Stimulated activated CD8-positive, alpha-beta memory T cell treated with anti-CD3 and anti-CD28 coated beads, Interleukin-12 subunit alpha, Interleukin-12 subunit beta, amount 100 ng/mL, for 4 hours (primary cell): ENCODE results near the gene SIRT1.
"Not testable (repeated sequence)": the region's sequence is repeated elsewhere in the genome, so short reads cannot be mapped to it uniquely, and the experiment has no call there.

Experiments
- DNase-seq: peaks from one replicate; pipeline ENCODE4 v3.0.0-alpha.2; 2020; ENCODE audit warnings: low read depth

Gene SIRT1

DNA sequence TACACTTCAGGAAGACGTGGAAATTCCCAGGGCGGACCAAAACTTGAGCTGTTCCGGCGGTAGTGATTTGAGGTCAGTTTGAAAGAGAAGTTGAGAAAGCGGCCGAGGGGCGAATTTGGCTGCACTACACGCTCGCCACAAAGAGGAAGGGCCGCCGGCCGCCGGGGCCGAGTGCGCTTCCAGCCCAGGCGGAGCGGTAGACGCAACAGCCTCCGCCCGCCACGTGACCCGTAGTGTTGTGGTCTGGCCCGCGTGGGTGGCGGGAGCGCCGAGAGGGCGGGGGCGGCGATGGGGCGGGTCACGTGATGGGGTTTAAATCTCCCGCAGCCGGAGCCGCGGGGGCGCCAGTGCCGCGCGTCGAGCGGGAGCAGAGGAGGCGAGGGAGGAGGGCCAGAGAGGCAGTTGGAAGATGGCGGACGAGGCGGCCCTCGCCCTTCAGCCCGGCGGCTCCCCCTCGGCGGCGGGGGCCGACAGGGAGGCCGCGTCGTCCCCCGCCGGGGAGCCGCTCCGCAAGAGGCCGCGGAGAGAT is at the start of gene SIRT1:
TSS of gene SIRT1 (plus strand) at position 344 of the 529 bp plus-strand sequence. CDS start at position 410, 66 bp downstream.
- DNase-seq, result peak; percentile 95

DNA sequence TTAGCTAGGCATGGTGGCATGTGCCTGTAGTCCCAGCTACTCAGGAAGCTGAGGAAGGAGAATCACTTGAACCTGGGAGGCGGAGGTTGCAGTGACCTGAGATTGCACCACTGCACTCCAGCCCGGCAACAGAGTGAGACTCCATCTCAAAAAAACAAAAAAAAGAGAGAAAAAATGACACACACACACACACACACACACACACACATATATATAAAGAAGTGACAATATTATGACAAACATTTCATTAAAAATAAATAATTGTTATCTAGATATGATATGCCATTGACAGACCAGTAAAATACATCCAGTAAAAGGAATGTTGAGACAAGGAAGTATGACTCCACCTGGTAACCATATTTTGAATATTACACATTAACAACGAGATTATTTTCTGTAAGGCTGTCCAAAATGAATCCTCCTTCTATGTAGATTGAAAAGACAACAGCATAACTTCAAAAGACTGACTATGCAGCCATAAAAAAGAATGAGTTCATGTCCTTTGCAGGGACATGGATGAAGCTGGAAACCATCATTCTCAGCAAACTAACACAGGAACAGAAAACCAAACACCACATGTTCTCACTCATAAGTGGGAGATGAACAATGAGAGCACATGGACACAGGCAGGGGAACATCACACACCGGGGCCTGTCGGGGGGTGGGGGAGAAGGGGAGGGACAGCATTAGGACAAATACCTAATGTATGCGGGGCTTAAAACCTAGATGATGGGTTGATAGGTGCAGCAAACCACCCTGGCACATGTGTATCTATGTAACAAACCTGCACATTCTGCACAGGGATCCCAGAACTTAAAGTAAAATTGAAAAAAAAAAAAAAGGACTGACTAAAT is 48.7 kb upstream of the SIRT1 start:
- not testable (repeated sequence) for DNase-seq

DNA sequence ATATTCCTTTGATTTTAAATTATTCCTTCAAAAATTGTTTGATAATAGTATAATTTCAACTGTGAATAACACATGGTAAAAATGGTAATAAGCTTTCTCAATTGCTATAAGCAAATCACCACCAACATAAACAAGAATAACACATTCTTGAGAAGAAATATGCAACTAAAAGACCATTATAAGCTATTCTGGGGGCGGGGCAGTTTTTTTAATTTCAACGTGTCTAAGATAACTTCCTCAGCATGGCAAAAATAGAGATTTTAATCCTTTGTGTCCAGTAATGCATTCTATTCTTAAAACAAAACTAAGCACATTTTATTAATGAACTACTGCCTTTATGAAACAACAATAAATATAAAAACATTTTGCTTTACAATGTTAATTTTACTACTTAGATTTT is 48.0 kb upstream of the SIRT1 start:
- no peak for DNase-seq

DNA sequence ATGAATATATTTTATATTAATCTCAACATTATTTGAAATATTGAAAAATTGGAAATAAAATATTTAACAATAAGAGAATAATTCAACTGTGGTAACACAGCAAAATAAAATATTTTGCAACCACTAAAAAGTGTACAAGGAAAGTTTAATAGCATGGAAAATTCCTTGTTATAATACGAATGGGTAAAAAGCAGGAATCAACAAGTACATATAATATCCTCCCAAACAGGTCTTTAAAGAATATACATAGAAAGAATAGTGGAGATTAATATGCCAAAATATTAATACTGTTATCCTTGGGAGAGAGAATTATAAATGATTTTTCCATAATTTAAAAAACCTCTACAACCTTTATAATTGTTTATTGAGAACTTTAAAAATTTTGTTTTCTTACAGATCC is 47.5 kb upstream of the SIRT1 start:
- no peak for DNase-seq

DNA sequence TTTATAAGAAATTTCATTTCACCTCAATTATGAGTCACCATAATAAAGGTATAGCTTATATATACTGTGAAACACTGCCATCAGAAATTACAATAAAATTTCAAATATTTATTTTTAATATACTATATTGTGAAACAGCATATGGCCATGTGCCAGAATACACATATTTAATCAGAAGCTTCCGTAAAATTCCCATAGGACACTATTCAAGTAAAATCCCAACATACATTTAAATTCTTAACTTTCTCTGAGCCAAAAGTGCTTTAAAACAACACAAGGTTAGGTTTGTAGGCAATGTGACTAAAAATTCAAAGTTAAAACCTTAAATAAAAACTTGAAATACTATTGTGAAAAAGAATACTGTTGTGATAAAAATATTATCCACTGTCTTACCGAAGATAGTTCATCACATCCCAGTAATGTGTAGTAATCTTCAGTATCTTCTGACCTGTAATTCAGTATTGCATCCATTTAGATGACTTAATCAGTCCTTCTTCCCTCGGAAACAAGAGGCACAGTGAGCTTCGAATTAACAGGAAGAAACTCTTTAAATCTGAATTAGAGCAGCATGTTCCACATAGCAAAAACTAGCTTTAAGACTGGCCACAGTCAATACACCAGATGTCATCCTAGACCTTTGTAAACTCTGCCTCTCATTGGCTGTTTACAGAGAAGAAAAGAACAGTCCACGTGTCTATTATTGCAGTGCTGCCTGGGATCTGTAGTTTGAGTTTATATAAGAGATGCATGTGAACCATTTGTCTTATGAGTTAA is 46.7 kb upstream of the SIRT1 start, which contains the start of gene DNAJC12:
TSS of gene DNAJC12 (minus strand) at position 648 of the 774 bp plus-strand sequence. CDS start at position 471, 177 bp downstream.
- DNase-seq, result no peak

DNA sequence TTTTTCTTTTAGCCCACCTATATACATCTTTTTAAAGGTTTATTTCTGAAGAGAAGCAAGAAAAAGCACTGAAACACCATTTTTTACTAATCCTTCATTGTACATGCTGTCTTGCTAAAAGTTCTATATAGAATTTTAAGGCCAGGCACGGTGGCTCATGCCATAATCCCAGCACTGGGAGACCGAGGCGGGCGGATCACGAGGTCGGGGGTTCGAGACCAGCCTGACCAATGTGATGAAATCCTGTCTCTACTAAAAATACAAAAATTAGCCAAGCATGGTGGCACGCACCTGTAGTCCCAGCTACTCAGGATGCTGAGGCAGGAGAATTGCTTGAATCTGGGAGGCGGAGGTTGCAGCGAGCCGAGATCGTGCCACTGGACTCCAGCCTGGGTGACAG is 44.9 kb upstream of the SIRT1 start:
- not testable (repeated sequence) for DNase-seq

DNA sequence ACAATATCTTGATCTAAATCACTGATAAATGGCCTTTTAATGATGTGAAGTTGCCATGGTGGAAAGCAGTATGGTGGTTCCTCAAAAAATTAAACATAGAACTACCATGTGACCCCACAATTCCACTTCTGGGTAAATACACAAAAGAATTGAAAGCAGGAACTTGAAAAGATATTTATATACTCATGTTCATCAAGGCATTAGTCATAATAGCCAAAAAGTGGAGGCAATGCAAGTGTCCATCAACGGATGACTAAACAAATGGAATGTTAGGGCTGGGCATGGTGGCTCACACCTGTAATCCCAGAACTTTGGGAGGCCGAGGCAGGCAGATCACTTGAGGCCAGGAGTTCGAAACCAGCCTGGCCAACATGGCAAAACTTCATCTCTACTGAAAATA is 44.5 kb upstream of the SIRT1 start:
- DNase-seq, result no peak

DNA sequence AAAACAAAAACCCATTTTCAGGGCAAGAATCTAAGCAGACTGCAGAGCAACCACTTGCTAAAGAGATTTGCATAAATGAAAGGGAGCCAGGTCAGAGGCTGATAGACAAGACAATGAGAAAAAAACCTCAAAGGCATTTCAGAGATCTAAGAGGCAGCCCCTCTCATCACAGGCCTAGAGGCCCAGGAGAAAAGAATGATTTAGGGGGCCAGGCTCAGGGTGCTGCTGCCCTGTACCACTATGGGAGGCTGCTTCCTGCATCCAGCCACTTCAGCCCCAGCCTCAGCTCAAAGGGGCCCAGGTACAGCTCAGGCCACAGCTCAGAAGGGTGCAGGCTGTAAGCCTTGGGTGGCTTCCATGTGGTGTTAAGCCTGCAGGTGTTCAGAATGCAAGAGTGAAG is 42.7 kb upstream of the SIRT1 start:
- no peak for DNase-seq

DNA sequence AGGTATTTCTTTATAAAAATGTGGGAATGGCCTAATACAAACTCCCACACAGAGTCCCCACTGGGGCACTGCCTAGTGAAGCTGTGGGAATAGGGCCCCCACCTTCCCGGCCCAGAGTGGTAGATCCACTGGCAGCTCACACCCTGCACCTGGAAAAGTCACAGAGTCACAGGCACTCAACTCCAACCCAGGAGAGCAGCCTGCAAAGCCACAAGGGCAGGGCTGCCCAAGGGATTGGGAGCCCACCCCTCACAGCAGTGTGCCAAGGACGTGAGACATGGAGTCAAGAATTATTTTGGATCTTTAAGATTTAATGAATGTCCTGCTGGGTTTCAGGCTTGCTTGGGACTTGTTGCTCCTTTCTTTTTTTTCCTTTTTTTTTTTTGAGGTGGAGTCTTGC is 41.2 kb upstream of the SIRT1 start:
- no peak for DNase-seq

DNA sequence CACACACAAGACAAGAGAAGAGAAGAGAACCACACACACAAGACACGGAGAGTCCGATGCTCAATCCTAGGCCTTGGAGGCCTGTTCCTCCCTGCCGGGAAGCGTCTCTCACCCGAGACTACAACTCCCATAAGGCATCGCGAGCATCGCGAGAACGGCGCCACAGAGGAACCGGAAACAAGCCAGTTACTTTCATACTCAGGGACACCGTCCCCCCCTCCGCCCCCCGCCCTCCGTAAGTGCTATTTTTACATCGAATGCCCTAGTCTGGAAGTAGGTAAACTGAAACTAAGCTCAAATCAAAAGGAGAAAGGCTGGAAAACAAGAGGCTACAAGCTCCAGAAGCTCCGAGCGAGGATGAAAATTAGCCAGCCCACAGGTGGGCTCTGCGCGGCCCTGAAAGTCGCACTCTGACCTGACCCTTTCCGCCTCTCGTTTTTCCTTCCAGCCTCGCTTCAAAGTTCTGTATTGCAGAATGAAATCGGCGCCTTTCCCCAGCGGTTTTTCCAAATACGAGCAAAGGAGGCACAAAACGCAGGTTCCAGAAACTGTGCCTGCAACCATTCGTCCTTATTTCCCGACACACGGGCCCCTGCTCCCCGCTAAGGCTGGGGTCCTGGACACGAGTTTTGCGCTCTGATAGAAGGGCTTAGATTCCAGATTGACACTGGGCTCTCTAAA is 35.0 kb upstream of the SIRT1 start:
- DNase-seq, result peak; percentile 84

DNA sequence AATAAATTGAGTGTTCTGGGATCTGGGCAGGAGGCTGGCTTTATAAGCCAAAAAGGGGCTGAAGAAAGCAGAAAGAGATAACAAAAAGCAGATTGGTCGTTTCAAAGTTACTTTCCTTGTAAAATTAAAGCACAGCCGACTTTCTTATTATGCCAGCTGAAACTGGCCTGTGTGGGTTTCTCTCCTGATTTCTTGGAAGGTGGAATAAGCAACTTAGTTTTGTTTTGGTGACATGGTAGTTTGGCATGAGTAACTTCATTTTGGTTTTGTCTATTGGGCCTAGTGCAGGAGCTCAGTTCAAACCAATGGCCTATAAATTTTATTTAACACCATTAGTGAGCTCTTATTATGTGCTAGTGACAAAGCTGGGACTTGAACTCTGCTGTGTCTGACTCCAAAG is 33.3 kb upstream of the SIRT1 start:
- no peak for DNase-seq

DNA sequence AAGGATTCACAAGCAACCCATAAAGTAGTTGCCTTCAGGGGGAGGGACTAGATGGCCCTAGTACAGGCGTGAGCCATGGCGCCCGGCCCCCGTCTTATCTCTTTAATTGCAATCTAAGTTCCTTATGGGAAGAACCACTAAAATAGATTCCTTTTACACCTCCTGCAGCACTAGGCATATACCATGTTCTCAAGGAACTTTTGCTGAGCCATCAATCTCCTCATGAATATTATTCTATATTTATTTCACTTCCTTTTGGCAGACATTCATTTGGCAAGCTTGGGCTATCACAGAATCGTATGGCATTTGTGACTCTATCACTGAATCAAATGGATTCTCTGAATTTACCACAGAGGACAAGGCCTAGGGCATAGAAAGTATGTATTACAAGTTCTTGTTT is 31.7 kb upstream of the SIRT1 start:
- DNase-seq, result no peak

DNA sequence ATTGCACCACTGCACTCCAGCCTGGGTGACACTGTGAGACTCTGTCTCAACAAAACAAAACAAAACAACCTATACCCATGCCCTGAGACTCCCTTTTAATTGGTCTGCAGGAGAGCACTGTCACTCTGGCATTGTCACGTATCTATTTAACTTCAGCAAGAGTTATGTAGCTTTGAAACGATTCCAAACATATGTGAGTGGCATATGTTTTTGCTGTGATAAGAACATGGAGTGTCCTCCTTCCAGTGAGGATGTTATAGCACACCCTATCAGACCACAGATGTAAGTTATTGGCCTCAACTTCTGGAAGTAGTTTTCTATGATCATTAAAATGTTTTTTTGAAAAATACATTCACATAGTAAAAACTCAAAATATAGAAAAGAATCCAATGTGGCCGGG is 30.9 kb upstream of the SIRT1 start:
- no peak for DNase-seq

DNA sequence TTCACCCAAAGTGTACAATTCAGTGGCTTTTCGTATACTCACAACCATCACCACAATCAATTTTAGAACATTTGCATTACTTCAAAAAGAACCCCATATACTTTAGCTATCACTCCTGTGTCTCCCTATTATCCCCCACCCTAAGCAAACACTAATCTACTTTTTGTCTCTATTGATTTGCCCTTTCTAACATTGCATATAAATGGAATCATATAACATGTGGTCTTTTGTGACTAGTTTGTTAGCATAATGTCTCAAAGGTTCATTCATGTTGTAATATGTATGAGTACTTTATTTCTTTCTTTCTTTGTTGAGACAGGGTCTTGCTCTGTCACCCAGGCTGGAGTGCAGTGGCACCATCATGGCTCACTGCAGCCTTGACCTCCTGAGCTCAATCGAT is 25.5 kb upstream of the SIRT1 start:
- no peak for DNase-seq

DNA sequence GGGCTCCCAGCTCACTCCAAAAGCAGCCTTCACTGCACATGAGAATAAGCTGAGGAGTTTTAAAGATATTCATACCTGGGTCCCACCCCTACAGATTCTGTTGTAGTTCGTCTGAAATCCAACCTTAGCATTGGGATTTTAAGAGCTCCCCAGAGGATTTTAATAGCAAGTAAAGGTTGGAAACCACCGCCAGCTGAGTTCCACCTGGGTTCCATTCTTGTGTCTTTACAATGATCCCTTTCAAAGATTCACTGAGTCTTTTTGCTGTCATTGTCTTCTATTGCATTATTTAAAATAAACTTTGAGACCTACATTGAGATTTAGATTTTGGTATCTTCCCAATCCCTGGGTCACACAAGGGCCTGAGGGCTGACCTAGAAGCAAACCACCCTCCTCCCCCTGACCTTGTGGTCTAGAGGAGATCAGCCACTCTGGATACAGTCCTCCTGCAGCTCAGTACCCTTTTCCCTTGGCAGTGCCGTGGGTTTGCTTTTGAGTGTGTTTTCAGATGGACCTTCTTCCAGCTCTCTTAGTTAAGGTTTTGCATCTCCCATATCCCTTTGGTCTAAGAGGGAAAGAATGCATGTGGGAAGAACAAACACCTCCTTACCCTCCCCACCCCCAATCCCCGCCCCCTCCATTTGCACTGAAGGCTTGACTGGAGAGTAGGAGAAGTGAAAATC is 22.6 kb upstream of the SIRT1 start:
- no peak for DNase-seq

DNA sequence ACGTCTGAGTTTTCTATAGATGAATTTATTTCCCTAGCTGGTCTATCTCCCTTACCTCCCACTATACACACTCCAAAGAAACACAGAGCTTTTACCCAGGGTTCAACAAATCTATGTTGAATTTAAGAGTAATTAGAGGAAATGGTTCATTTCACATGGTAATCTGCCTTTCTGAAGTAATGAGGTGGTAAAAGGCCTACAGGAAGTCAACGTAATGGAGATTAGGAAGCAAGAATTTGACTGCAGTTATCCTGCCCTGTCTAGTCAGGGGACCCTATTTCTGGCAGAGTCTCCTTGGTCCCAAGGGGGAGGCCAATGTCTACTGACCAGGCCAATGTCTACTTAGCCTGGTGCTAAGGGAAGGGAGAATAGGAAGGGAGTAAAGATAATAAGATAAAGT is 21.4 kb upstream of the SIRT1 start:
- no peak for DNase-seq

DNA sequence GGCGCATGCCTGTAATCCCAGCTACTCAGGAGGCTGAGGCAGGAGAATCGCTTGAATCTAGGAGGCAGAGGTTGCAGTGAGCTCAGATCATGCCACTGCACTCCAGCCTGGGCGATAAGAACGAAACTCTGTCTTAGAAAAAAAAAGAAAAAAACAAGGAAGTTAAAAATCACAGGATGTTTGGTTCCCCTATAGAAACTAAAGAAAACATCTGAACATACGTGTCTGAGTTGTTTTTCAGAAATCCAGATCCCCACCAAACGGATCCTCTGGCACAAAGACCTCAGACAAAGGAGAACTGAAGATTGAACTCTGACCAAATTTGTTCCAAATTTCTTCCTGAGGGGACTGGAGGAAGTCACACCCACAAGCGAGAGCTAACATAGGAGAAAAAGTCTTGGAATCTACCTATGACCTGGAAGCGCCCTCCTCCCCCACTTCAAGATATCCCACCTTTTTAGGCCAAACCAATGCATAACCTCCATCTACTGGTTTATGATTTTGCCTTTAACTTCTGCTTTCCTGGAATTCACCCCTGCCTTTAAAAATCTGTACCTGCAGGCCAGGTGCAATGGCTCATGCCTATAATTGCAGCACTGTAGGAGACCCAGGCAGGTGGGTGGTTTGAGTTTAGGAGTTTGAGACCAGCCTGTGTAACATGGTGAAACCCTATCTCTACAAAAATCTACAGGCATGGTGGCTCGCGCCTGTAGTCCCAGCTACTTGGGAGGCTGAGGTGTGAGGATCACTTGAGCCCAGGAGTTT is 19.7 kb upstream of the SIRT1 start:
- DNase-seq, result no peak

DNA sequence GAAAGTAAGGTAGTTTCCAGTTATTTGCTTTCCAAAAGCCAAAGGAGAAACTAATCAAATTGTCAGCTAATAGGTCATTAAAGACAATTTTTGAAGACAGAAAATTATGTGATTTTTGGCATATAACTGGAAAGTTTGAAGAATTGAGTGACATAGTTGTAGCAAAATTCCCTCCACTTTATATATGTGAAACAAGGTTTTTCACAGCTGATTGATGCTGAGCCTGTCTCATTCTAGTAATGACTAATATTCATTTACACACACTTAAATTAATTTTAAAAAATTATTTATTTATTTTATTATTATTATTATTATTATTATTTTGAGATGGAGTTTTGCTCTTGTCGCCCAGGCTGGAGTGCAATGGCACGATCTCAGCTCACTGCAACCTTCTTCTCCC is 16.3 kb upstream of the SIRT1 start:
- DNase-seq, result no peak

DNA sequence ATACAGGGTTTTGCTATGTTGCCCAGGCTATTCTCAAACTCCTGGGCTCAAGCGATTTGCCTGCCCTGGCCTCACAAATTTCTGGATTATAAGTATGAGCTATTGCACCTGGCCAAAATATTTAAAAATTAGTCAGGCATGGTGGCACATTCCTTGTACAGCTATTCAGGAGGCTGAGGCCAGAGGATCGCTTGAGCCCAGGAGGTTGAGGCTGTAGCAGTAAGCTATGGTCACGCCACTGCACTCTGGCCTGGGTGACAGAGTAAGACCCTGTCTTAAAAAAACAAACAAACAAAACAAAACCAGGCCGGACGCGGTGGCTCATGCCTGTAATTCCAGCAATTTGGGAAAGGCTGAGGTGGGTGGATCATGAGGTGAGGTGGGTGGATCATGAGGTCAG is 14.5 kb upstream of the SIRT1 start:
- no peak for DNase-seq

DNA sequence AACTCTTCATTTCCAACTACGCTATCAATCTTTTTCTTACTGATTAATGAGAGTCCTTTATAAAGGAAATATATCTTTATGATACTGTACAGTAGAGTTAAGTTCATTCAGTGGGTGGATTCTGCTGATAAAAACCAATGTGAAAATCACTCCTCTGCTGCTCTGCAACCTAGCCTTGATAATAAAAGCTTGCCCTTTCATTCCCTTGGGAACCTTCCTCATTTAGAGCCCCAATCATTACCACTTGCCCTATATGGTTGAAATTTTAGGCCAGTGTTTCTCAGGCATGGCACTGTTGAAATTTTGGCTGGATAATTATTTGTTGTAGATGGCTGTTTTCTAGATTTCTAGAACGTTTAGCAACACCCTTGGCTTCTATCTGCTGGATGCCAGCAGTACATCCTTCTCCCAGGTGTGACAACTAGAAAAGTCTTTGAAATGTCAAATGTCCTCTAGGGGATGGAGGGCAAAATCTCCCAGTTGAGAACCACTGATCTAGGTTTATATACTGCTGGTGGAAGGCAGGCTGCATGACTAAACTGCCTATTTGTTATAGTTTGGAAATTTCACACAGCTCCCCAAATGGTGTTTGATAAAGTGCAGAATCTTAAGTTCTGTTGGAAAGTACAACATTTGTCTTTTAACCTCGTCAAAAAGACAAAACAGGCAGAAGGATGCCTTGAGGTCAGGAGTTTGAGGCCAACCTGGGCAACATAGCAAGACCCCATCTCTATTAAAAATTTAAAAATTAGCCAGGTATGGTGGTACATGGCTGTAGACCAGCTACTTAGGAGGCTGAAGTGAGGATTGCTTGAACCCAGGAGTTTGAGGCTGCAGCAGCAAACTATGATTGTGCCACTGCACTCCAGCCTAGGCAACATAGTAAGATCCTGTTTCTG is 8.9 kb upstream of the SIRT1 start:
- no peak for DNase-seq
